PC-3 (cell line): ENCODE results near the gene TMEM125. TPM values are rescaled to one million over a fixed set of nuclear protein-coding genes. Genes with fewer than 3 reads are reported as not detected.

ENCODE experiments used
- ATAC-seq: fragments of 200-7000 bp; cut with Tn5 transposase; 2 replicates; pipeline ENCODE4 v1.9.1; 2020; ENCODE audit warnings: mild to moderate bottlenecking, moderate library complexity
- BruUV-seq: library from RNA; stranded (reverse); fragments of 400-500 nt; replicated peaks from 2 replicates; lab custom pipeline; 2021; lab: Mats Ljungman, UMichigan
- CTCF ChIA-PET: fragments of 300-600 bp; sonication (Branson Sonifier 250); formaldehyde crosslinking; loops from one replicate; lab custom pipeline; 2022; ENCODE audit warnings: antibody characterized with exemption; lab: Charles Lee
- POLR2A ChIA-PET: fragments of 300-600 bp; sonication (Branson Sonifier 250); formaldehyde crosslinking; loops from one replicate; lab custom pipeline; 2022; ENCODE audit warnings: antibody characterized with exemption; ENCODE audit not compliant: unreplicated experiment; lab: Charles Lee
- DNase-seq: peaks from one replicate; pipeline ENCODE4 v3.0.0-alpha.2; 2015
- H2AFZ ChIP-seq: fragments of 300-600 bp; sonication (generic); 2 replicates; pipeline ENCODE4 v1.6.0; 2016; ENCODE audit warnings: antibody characterized with exemption, low read length
- H3F3A ChIP-seq: fragments of 300-600 bp; sonication (generic); one replicate; pipeline ENCODE4 v1.6.0; 2017; ENCODE audit warnings: antibody characterized with exemption, low read length, control low read depth, mild to moderate bottlenecking; ENCODE audit not compliant: unreplicated experiment
- H3K27ac ChIP-seq: fragments of 300-600 bp; sonication (generic); 2 replicates; pipeline ENCODE4 v1.5.1; 2016; ENCODE audit warnings: mild to moderate bottlenecking, low read length
- H3K27me3 ChIP-seq: fragments of 300-600 bp; sonication (generic); 2 replicates; pipeline ENCODE4 v1.6.1; 2016; ENCODE audit warnings: low read length, mixed read lengths
- H3K36me3 ChIP-seq: fragments of 300-600 bp; sonication (generic); 2 replicates; pipeline ENCODE4 v1.6.1; 2016; ENCODE audit warnings: low read depth, mixed run types, low read length, mixed read lengths
- H3K4me1 ChIP-seq: fragments of 300-600 bp; sonication (generic); 2 replicates; pipeline ENCODE4 v1.5.1; 2016; ENCODE audit warnings: low read length; ENCODE audit not compliant: insufficient read depth
- H3K4me2 ChIP-seq: fragments of 300-600 bp; sonication (generic); 2 replicates; pipeline ENCODE4 v1.6.0; 2016; ENCODE audit warnings: low read length
- H3K4me3 ChIP-seq: fragments of 300-600 bp; sonication (generic); 2 replicates; pipeline ENCODE4 v1.5.1; 2016; ENCODE audit warnings: mild to moderate bottlenecking, low read length, mixed read lengths
- H3K79me2 ChIP-seq: fragments of 300-600 bp; sonication (generic); 2 replicates; pipeline ENCODE4 v1.6.1; 2017; ENCODE audit warnings: low read length, mixed read lengths
- H3K9ac ChIP-seq: fragments of 300-600 bp; sonication (generic); 2 replicates; pipeline ENCODE4 v1.6.0; 2016; ENCODE audit warnings: mild to moderate bottlenecking, low read length
- H3K9me2 ChIP-seq: fragments of 300-600 bp; sonication (generic); replicated peaks from 2 replicates; pipeline ENCODE4 v1.6.1; 2016; ENCODE audit warnings: mixed run types, low read length, mixed read lengths
- H3K9me3 ChIP-seq: fragments of 300-600 bp; sonication (generic); 2 replicates; pipeline ENCODE4 v1.6.1; 2016; ENCODE audit warnings: low read length, mixed read lengths
- H4K20me1 ChIP-seq: fragments of 300-600 bp; sonication (generic); 2 replicates; pipeline ENCODE4 v1.6.1; 2016; ENCODE audit warnings: low read length, mixed read lengths
- EZH2 ChIP-seq: fragments of 300-600 bp; sonication (generic); IDR thresholded peaks from one replicate; pipeline ENCODE4 v1.6.1; 2017; ENCODE audit warnings: antibody characterized with exemption, mild to moderate bottlenecking, low read length; ENCODE audit not compliant: unreplicated experiment
- EZH2phosphoT487 ChIP-seq: fragments of 300-600 bp; sonication (generic); IDR thresholded peaks from 2 replicates; pipeline ENCODE4 v1.6.1; 2018; ENCODE audit warnings: mild to moderate bottlenecking, antibody characterized with exemption, low read length, borderline replicate concordance
- intact Hi-C: fragments of 100-400 bp; cut with micrococcal nuclease; formaldehyde crosslinking; loops from 2 replicates; pipeline ENCODE4 v1.9.0; 2023
- total RNA-seq: library from RNA; depleted of rRNA; stranded (reverse); fragments of >200 nt; gene quantifications from 2 replicates; pipeline ENCODE4 v1.2.3, GENCODE V29; 2014
- TF ChIP-seq, protein P1 (sequence below): fragments of 300-600 bp; sonication (generic); conservative IDR thresholded peaks from 2 replicates; pipeline ENCODE4 v1.5.1; 2017; ENCODE audit warnings: antibody characterized with exemption, low read depth, mild to moderate bottlenecking, low read length

The TMEM125 gene
- total RNA-seq, 1 experiment from 2014 or later = 9.8 TPM

- H3F3A ChIP-seq = no peaks in the 10 kb centered on the region
- H2AFZ ChIP-seq = no peak overlapping the region
- no peak overlapping the region for H3K27ac ChIP-seq
- H3K36me3 ChIP-seq = no peaks in the 10 kb centered on the region
- CTCF ChIA-PET = no interaction called here
- no peaks in the 10 kb centered on the region for H3K79me2 ChIP-seq
- H3K4me1 ChIP-seq = no peaks in the 10 kb centered on the region
- H3K9ac ChIP-seq = no peak overlapping the region
- POLR2A ChIA-PET = no interaction called here
- BruUV-seq = no TSS peak
- DNase-seq = no peak
- intact Hi-C loops = no loop called here
- H3K9me3 ChIP-seq = no peaks in the 10 kb centered on the region
- ATAC-seq = no peak
- no peak overlapping the region for H3K4me3 ChIP-seq
- no peaks in the 10 kb centered on the region for H3K27me3 ChIP-seq
- no peak for TF ChIP-seq EZH2phosphoT487
- TF ChIP-seq EZH2 = no peak
- TF ChIP-seq, protein P1, sequence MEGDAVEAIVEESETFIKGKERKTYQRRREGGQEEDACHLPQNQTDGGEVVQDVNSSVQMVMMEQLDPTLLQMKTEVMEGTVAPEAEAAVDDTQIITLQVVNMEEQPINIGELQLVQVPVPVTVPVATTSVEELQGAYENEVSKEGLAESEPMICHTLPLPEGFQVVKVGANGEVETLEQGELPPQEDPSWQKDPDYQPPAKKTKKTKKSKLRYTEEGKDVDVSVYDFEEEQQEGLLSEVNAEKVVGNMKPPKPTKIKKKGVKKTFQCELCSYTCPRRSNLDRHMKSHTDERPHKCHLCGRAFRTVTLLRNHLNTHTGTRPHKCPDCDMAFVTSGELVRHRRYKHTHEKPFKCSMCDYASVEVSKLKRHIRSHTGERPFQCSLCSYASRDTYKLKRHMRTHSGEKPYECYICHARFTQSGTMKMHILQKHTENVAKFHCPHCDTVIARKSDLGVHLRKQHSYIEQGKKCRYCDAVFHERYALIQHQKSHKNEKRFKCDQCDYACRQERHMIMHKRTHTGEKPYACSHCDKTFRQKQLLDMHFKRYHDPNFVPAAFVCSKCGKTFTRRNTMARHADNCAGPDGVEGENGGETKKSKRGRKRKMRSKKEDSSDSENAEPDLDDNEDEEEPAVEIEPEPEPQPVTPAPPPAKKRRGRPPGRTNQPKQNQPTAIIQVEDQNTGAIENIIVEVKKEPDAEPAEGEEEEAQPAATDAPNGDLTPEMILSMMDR = no peak
- H4K20me1 ChIP-seq = no peaks in the 10 kb centered on the region
- H3K9me2 ChIP-seq = no peaks in the 10 kb centered on the region
- H3K4me2 ChIP-seq = no peak overlapping the region
Measured at GRCh38 chr1:43312663-43313515, 43.1 kb downstream of the TMEM125 start.

GRCh38 chr1:43313771-43314170 is 44.0 kb downstream of the TMEM125 start:
- Histone ChIP-seq H3K9ac (no peak overlapping the region), H3K27me3 (no peaks in the 10 kb centered on the region), H3K4me1 (no peaks in the 10 kb centered on the region), H3K9me3 (no peaks in the 10 kb centered on the region), H3K4me3 (no peak overlapping the region), H2AFZ (no peak overlapping the region), H3K4me2 (no peak overlapping the region), H3K79me2 (no peaks in the 10 kb centered on the region), H3F3A (no peaks in the 10 kb centered on the region), H3K36me3 (no peaks in the 10 kb centered on the region), H3K9me2 (no peaks in the 10 kb centered on the region), H4K20me1 (no peaks in the 10 kb centered on the region), H3K27ac (no peak overlapping the region)
- ATAC-seq = no peak
- BruUV-seq = no TSS peak
- DNase-seq = no peak
- ChIA-PET POLR2A (no interaction called here), CTCF (no interaction called here)
- TF ChIP-seq EZH2phosphoT487 (no peak), EZH2 (no peak)
- TF ChIP-seq, protein P1 = no peak
- intact Hi-C loops = no loop called here

GRCh38 chr1:43314233-43314632 is 44.5 kb downstream of the TMEM125 start:
- Histone ChIP-seq H3K9me2 (no peaks in the 10 kb centered on the region), H3K79me2 (no peaks in the 10 kb centered on the region), H2AFZ (no peak overlapping the region), H3F3A (no peaks in the 10 kb centered on the region), H4K20me1 (no peaks in the 10 kb centered on the region), H3K4me1 (no peaks in the 10 kb centered on the region), H3K4me3 (no peak overlapping the region), H3K27me3 (no peaks in the 10 kb centered on the region), H3K4me2 (no peak overlapping the region), H3K9ac (no peak overlapping the region), H3K36me3 (no peaks in the 10 kb centered on the region), H3K9me3 (no peaks in the 10 kb centered on the region), H3K27ac (no peak overlapping the region)
- TF ChIP-seq, protein P1 = no peak
- TF ChIP-seq EZH2phosphoT487 (no peak), EZH2 (no peak)
- CTCF ChIA-PET = no interaction called here
- BruUV-seq = no TSS peak
- DNase-seq = no peak
- POLR2A ChIA-PET = no interaction called here
- intact Hi-C loops = no loop called here
- ATAC-seq = no peak
